Thoracic aorta (tissue), 2 donors: Measurements from ENCODE around the gene MEIKIN. TPM values are rescaled to one million over a fixed set of nuclear protein-coding genes. Genes with fewer than 3 reads are reported as not detected.

ENCODE experiments used
- ATAC-seq: fragments of 150-250 bp; one replicate; pipeline ENCODE4 v1.8.0; 2017; ENCODE audit warnings: low read depth; ENCODE audit not compliant: insufficient number of reproducible peaks, low FRiP score
- DNase-seq: peaks from one replicate; pipeline ENCODE4 v3.0.0-alpha.2; 2020; ENCODE audit warnings: low spot score
- H3K27ac ChIP-seq, 2 donors: fragments of 200-600 bp; sonication (generic); 1 replicate in 1 of 2; 2 replicates in 1 of 2; pipeline ENCODE4 v1.5.1; 2016; ENCODE audit warnings: mild to moderate bottlenecking in 2 of 2, moderate library complexity in 2 of 2
- H3K27me3 ChIP-seq: fragments of 200-600 bp; sonication (generic); replicated peaks from 2 replicates; pipeline ENCODE4 v1.6.0; 2016; ENCODE audit warnings: mild to moderate bottlenecking; ENCODE audit not compliant: insufficient read depth
- H3K36me3 ChIP-seq: fragments of 200-600 bp; sonication (generic); one replicate; pipeline ENCODE4 v1.5.1; 2016
- H3K4me1 ChIP-seq, 2 donors: fragments of 200-600 bp; sonication (generic); 1 replicate in 1 of 2; 2 replicates in 1 of 2; pipeline versions ENCODE4 v1.5.1 to v1.6.0; 2016; ENCODE audit warnings: low read depth in 2 of 2, mild to moderate bottlenecking in 1 of 2; ENCODE audit not compliant: control insufficient read depth in 1 of 2
- H3K4me3 ChIP-seq: fragments of 200-600 bp; sonication (generic); 2 replicates; pipeline ENCODE4 v1.5.1; 2016; ENCODE audit warnings: mild to moderate bottlenecking
- H3K9me3 ChIP-seq: fragments of 200-600 bp; sonication (generic); 2 replicates; pipeline ENCODE4 v1.5.1; 2016
- CTCF ChIP-seq: fragments of 200-600 bp; sonication (generic); IDR thresholded peaks from one replicate; pipeline ENCODE4 v1.5.1; 2019; ENCODE audit warnings: antibody characterized with exemption
- total RNA-seq, 2 donors: library from RNA; depleted of rRNA; stranded (reverse); fragments of >200 nt; gene quantifications; one replicate each; pipeline versions ENCODE4 v1.1.0 to v1.2.3, GENCODE V29; 2016

MEIKIN gene
- total RNA-seq, 2 donors from 2014 or later = not detected

GRCh38 chr5:131795228-131795627 is 150.2 kb downstream of the MEIKIN start:
- DNase-seq (no peak), ATAC-seq (no peak)
- no peak for TF ChIP-seq CTCF
- no peaks in the 10 kb centered on the region for H3K36me3 ChIP-seq
- no peaks in the 10 kb centered on the region for H3K27me3 ChIP-seq
- H3K4me1 ChIP-seq = peaks cover 31 to 49% of the 10 kb centered on the region in 2 donors
- H3K4me3 ChIP-seq = peak overlapping the region; percentile 99
- H3K27ac ChIP-seq = peak overlapping the region in 1 of 2 donors; percentile 100
- H3K9me3 ChIP-seq = no peaks in the 10 kb centered on the region

- DNase-seq (no peak), ATAC-seq (no peak)
- H3K4me3 ChIP-seq = peak overlapping the region; percentile 99
- H3K27ac ChIP-seq = no peak overlapping the region
- no peak for TF ChIP-seq CTCF
- H3K4me1 ChIP-seq = peaks cover 36 to 55% of the 10 kb centered on the region in 2 donors
- no peaks in the 10 kb centered on the region for H3K27me3 ChIP-seq
- no peaks in the 10 kb centered on the region for H3K9me3 ChIP-seq
- H3K36me3 ChIP-seq = no peaks in the 10 kb centered on the region
These were observed 150.9 kb downstream of the MEIKIN start for GRCh38 chr5:131794586-131794985.

- Histone ChIP-seq H3K4me1 (peaks cover 36 to 54% of the 10 kb centered on the region in 2 donors), H3K36me3 (no peaks in the 10 kb centered on the region), H3K9me3 (no peaks in the 10 kb centered on the region), H3K4me3 (no peak overlapping the region), H3K27me3 (no peaks in the 10 kb centered on the region), H3K27ac (no peak overlapping the region)
- ATAC-seq (no peak), DNase-seq (no peak)
- TF ChIP-seq CTCF = no peak
These were observed 152.6 kb downstream of the MEIKIN start for GRCh38 chr5:131792896-131793295.

GRCh38 chr5:131791866-131792265 is 153.6 kb downstream of the MEIKIN start:
- Histone ChIP-seq H3K27ac (no peak overlapping the region), H3K4me1 (peaks cover 36 to 55% of the 10 kb centered on the region in 2 donors), H3K27me3 (no peaks in the 10 kb centered on the region), H3K4me3 (no peak overlapping the region), H3K9me3 (no peaks in the 10 kb centered on the region), H3K36me3 (no peaks in the 10 kb centered on the region)
- DNase-seq (no peak), ATAC-seq (no peak)
- TF ChIP-seq CTCF = no peak

GRCh38 chr5:131790550-131790949 is 154.9 kb downstream of the MEIKIN start:
- no peaks in the 10 kb centered on the region for H3K27me3 ChIP-seq
- no peak overlapping the region for H3K4me3 ChIP-seq
- ATAC-seq (no peak), DNase-seq (no peak)
- no peaks in the 10 kb centered on the region for H3K36me3 ChIP-seq
- no peak for TF ChIP-seq CTCF
- H3K27ac ChIP-seq = no peak overlapping the region
- H3K9me3 ChIP-seq = no peaks in the 10 kb centered on the region
- H3K4me1 ChIP-seq = peaks cover 38 to 56% of the 10 kb centered on the region in 2 donors
